SK-N-SH treated with all-trans-retinoic acid at 6 μM for 48 hours (cell line): ENCODE data around the gene CARD9.

ENCODE experiments used
- ATAC-seq: fragments of 200-7000 bp; cut with Tn5 transposase; 3 replicates; pipeline ENCODE4 v1.9.1; 2020; ENCODE audit warnings: mild to moderate bottlenecking, moderate library complexity
- ARNTL ChIP-seq: fragments of 450-650 bp; formaldehyde crosslinking; IDR thresholded peaks from 2 replicates; pipeline ENCODE4 v1.5.0; 2020; ENCODE audit warnings: low read depth, mild to moderate bottlenecking, moderate library complexity, borderline replicate concordance
- BACH2 ChIP-seq: fragments of 250-450 bp; sonication (Bioruptor Pico); IDR thresholded peaks from 2 replicates; pipeline ENCODE4 v1.9.0; 2021; ENCODE audit warnings: mild to moderate bottlenecking, borderline replicate concordance
- CSDC2 ChIP-seq: fragments of 250-450 bp; sonication (Bioruptor Pico); IDR thresholded peaks from 2 replicates; pipeline ENCODE4 v1.5.0; 2020; ENCODE audit warnings: mild to moderate bottlenecking, moderate library complexity
- ESRRG ChIP-seq: fragments of 250-450 bp; sonication (Bioruptor Pico); IDR thresholded peaks from 2 replicates; pipeline ENCODE4 v1.6.1; 2021; ENCODE audit warnings: mild to moderate bottlenecking
- GLIS3 ChIP-seq: fragments of 250-450 bp; sonication (Bioruptor Pico); IDR thresholded peaks from 2 replicates; pipeline ENCODE4 v1.5.0; 2020; ENCODE audit warnings: mild to moderate bottlenecking, moderate library complexity
- OSR1 ChIP-seq: fragments of 250-450 bp; sonication (Bioruptor Pico); IDR thresholded peaks from 2 replicates; pipeline ENCODE4 v1.8.0; 2022; ENCODE audit warnings: moderate library complexity, mild to moderate bottlenecking, inconsistent platforms
- PATZ1 ChIP-seq: fragments of 250-450 bp; sonication (Bioruptor Pico); IDR thresholded peaks from 2 replicates; pipeline ENCODE4 v1.8.0; 2020; ENCODE audit warnings: mild to moderate bottlenecking, moderate library complexity, borderline replicate concordance
- POU6F1 ChIP-seq: fragments of 250-450 bp; sonication (Bioruptor Pico); IDR thresholded peaks from 2 replicates; pipeline ENCODE4 v1.8.0; 2021; ENCODE audit warnings: low read depth, mild to moderate bottlenecking, moderate library complexity, borderline replicate concordance
- PPARA ChIP-seq: fragments of 250-450 bp; sonication (Bioruptor Pico); IDR thresholded peaks from 2 replicates; pipeline ENCODE4 v1.5.0; 2020; ENCODE audit warnings: mild to moderate bottlenecking, borderline replicate concordance
- RARB ChIP-seq: fragments of 250-450 bp; sonication (Bioruptor Pico); IDR thresholded peaks from 2 replicates; pipeline ENCODE4 v1.8.0; 2021; ENCODE audit warnings: mild to moderate bottlenecking, moderate library complexity
- TCF4 ChIP-seq: fragments of 250-450 bp; sonication (Bioruptor Pico); IDR thresholded peaks from 2 replicates; pipeline ENCODE4 v1.8.0; 2021; ENCODE audit warnings: mild to moderate bottlenecking, moderate library complexity, borderline replicate concordance
- TOX ChIP-seq: fragments of 250-450 bp; sonication (Bioruptor Pico); IDR thresholded peaks from 2 replicates; pipeline ENCODE4 v1.8.0; 2021; ENCODE audit warnings: mild to moderate bottlenecking, moderate library complexity, borderline replicate concordance
- TSHZ2 ChIP-seq: fragments of 250-450 bp; sonication (Bioruptor Pico); IDR thresholded peaks from 2 replicates; pipeline ENCODE4 v1.5.0; 2020; ENCODE audit warnings: mild to moderate bottlenecking, moderate library complexity
- ZC3H10 ChIP-seq: fragments of 250-450 bp; sonication (Bioruptor Pico); IDR thresholded peaks from 2 replicates; pipeline ENCODE4 v1.5.1; 2021; ENCODE audit warnings: mild to moderate bottlenecking, moderate library complexity
- ZFP3 ChIP-seq: fragments of 250-450 bp; sonication (Bioruptor Pico); IDR thresholded peaks from 2 replicates; pipeline ENCODE4 v1.5.0; 2020; ENCODE audit warnings: mild to moderate bottlenecking, moderate library complexity
- ZFP30 ChIP-seq: fragments of 450-650 bp; formaldehyde crosslinking; IDR thresholded peaks from 2 replicates; pipeline ENCODE4 v1.5.0; 2022; ENCODE audit warnings: mild to moderate bottlenecking, moderate library complexity
- ZNF565 ChIP-seq: fragments of 450-650 bp; formaldehyde crosslinking; conservative IDR thresholded peaks from 2 replicates; pipeline ENCODE4 v1.5.0; 2020; ENCODE audit warnings: low read depth, mild to moderate bottlenecking, moderate library complexity
- ZNF70 ChIP-seq: fragments of 450-650 bp; formaldehyde crosslinking; IDR thresholded peaks from 2 replicates; pipeline ENCODE4 v1.5.0; 2020; ENCODE audit warnings: mild to moderate bottlenecking, moderate library complexity
- ZNF8 ChIP-seq: fragments of 450-650 bp; formaldehyde crosslinking; IDR thresholded peaks from 2 replicates; pipeline ENCODE4 v1.5.0; 2020; ENCODE audit warnings: mild to moderate bottlenecking, moderate library complexity
- TF ChIP-seq, protein P1 (sequence below): fragments of 250-450 bp; sonication (Bioruptor Pico); IDR thresholded peaks from 2 replicates; pipeline ENCODE4 v1.5.1; 2021; ENCODE audit warnings: mild to moderate bottlenecking, moderate library complexity
- TF ChIP-seq, protein P2 (sequence below): fragments of 250-450 bp; sonication (Bioruptor Pico); IDR thresholded peaks from 2 replicates; pipeline ENCODE4 v1.5.1; 2020; ENCODE audit warnings: low read depth, mild to moderate bottlenecking, moderate library complexity

Gene CARD9, protein sequence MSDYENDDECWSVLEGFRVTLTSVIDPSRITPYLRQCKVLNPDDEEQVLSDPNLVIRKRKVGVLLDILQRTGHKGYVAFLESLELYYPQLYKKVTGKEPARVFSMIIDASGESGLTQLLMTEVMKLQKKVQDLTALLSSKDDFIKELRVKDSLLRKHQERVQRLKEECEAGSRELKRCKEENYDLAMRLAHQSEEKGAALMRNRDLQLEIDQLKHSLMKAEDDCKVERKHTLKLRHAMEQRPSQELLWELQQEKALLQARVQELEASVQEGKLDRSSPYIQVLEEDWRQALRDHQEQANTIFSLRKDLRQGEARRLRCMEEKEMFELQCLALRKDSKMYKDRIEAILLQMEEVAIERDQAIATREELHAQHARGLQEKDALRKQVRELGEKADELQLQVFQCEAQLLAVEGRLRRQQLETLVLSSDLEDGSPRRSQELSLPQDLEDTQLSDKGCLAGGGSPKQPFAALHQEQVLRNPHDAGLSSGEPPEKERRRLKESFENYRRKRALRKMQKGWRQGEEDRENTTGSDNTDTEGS

GRCh38 chr9:136373300-136374182, at the start of gene CARD9:
Gene CARD9, minus strand, starts transcription at chr9:136373669. Its CDS starts 1,591 bp downstream, at chr9:136372078.
- peak; percentile 27 for ATAC-seq
- TF ChIP-seq PATZ1 = no peak
- TF ChIP-seq, all 23 proteins: peak for 0

- TF ChIP-seq, protein P1, sequence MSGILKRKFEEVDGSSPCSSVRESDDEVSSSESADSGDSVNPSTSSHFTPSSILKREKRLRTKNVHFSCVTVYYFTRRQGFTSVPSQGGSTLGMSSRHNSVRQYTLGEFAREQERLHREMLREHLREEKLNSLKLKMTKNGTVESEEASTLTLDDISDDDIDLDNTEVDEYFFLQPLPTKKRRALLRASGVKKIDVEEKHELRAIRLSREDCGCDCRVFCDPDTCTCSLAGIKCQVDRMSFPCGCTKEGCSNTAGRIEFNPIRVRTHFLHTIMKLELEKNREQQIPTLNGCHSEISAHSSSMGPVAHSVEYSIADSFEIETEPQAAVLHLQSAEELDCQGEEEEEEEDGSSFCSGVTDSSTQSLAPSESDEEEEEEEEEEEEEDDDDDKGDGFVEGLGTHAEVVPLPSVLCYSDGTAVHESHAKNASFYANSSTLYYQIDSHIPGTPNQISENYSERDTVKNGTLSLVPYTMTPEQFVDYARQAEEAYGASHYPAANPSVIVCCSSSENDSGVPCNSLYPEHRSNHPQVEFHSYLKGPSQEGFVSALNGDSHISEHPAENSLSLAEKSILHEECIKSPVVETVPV (CRISPR knock-in tag) = no peak
- no peak for TF ChIP-seq TSHZ2
- no peak for TF ChIP-seq BACH2 (CRISPR knock-in tag)
- no peak for TF ChIP-seq ESRRG (CRISPR knock-in tag)
- no peak for TF ChIP-seq TOX (CRISPR knock-in tag)
- TF ChIP-seq ZNF70 (CRISPR knock-in tag) = no peak
- no peak for TF ChIP-seq CSDC2
- TF ChIP-seq ZFP3 (CRISPR knock-in tag) = no peak
- no peak for TF ChIP-seq GLIS3 (CRISPR knock-in tag)
- no peak for TF ChIP-seq ZNF8 (CRISPR knock-in tag)
- no peak for TF ChIP-seq PPARA
- TF ChIP-seq ZNF565 (CRISPR knock-in tag) = no peak
- TF ChIP-seq ZC3H10 (CRISPR knock-in tag) = no peak
- no peak for TF ChIP-seq POU6F1 (CRISPR knock-in tag)
- no peak for TF ChIP-seq PATZ1
- no peak for TF ChIP-seq ZFP30 (CRISPR knock-in tag)
- ATAC-seq = no peak
These were observed 49.4 kb upstream of the CARD9 start for GRCh38 chr9:136422876-136423275.

GRCh38 chr9:136421791-136422190, 48.3 kb upstream of the CARD9 start:
- no peak for ATAC-seq
- TF ChIP-seq POU6F1 (CRISPR knock-in tag) = no peak
- no peak for TF ChIP-seq RARB (CRISPR knock-in tag)
- TF ChIP-seq ZFP3 (CRISPR knock-in tag) = no peak
- TF ChIP-seq ARNTL (CRISPR knock-in tag) = no peak
- no peak for TF ChIP-seq GLIS3 (CRISPR knock-in tag)
- TF ChIP-seq, protein P2, sequence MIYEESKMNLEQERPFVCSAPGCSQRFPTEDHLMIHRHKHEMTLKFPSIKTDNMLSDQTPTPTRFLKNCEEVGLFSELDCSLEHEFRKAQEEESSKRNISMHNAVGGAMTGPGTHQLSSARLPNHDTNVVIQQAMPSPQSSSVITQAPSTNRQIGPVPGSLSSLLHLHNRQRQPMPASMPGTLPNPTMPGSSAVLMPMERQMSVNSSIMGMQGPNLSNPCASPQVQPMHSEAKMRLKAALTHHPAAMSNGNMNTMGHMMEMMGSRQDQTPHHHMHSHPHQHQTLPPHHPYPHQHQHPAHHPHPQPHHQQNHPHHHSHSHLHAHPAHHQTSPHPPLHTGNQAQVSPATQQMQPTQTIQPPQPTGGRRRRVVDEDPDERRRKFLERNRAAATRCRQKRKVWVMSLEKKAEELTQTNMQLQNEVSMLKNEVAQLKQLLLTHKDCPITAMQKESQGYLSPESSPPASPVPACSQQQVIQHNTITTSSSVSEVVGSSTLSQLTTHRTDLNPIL (CRISPR knock-in tag) = no peak
- TF ChIP-seq PATZ1 = no peak
- TF ChIP-seq ESRRG (CRISPR knock-in tag) = no peak
- TF ChIP-seq TCF4 (CRISPR knock-in tag) = no peak
- no peak for TF ChIP-seq OSR1
